IMR-90 (cell line): Measurements from ENCODE around the gene ZNF286A. TPM values are rescaled to one million over a fixed set of nuclear protein-coding genes. Genes with fewer than 3 reads are reported as not detected.
A peak's percentile ranks its signal among the peaks of the same experiment; 100 is the strongest.
"Not testable (repeated sequence)": the region's sequence is repeated elsewhere in the genome, so short reads cannot be mapped to it uniquely, and the experiment has no call there.

Source experiments
- ATAC-seq: fragments of 200-7000 bp; cut with Tn5 transposase; 2 replicates; pipeline ENCODE4 v1.9.1; 2020; ENCODE audit warnings: low read depth, mild to moderate bottlenecking, moderate library complexity
- BruUV-seq: library from RNA; stranded (reverse); fragments of 400-500 nt; replicated peaks from 2 replicates; lab custom pipeline; 2021; lab: Mats Ljungman, UMichigan
- CTCF ChIA-PET: fragments of 300-600 bp; formaldehyde crosslinking; extraction: SDS; loops from one replicate; lab custom pipeline; 2021; ENCODE audit warnings: antibody characterized with exemption; lab: Yijun Ruan, JAX
- POLR2A ChIA-PET: fragments of 300-600 bp; sonication (Branson Sonifier 250); formaldehyde crosslinking; loops from one replicate; lab custom pipeline; 2022; ENCODE audit warnings: antibody characterized with exemption; ENCODE audit not compliant: unreplicated experiment; lab: Charles Lee
- DNase-seq: peaks from one replicate; pipeline ENCODE4 v3.0.0; 2013
- H2AFZ ChIP-seq: replicated peaks from 2 replicates; pipeline ENCODE3; 2013; ENCODE audit warnings: low read length, mild to moderate bottlenecking; ENCODE audit not compliant: poor library complexity
- H2AK5ac ChIP-seq: 2 replicates; pipeline ENCODE4 v1.6.1; 2013; ENCODE audit warnings: low read depth, low read length, inconsistent platforms
- H2AK9ac ChIP-seq: replicated peaks from 2 replicates; pipeline ENCODE3; 2013; ENCODE audit warnings: mild to moderate bottlenecking, low read depth, low read length, moderate library complexity; ENCODE audit not compliant: poor library complexity
- H2BK120ac ChIP-seq: 2 replicates; pipeline ENCODE4 v1.6.1; 2013; ENCODE audit warnings: low read depth, low read length, inconsistent platforms
- H2BK15ac ChIP-seq: 3 replicates; pipeline ENCODE4 v1.6.1; 2013; ENCODE audit warnings: low read depth, low read length, inconsistent platforms
- H2BK20ac ChIP-seq: 2 replicates; pipeline ENCODE4 v1.6.1; 2013; ENCODE audit warnings: low read depth, mild to moderate bottlenecking, inconsistent platforms, low read length, moderate library complexity
- H2BK5ac ChIP-seq: 2 replicates; pipeline ENCODE4 v1.6.1; 2013; ENCODE audit warnings: mild to moderate bottlenecking, low read depth, low read length, inconsistent platforms; ENCODE audit not compliant: poor library complexity, severe bottlenecking
- H3K14ac ChIP-seq: replicated peaks from 2 replicates; pipeline ENCODE4 v1.6.1; 2013; ENCODE audit warnings: low read depth, low read length, inconsistent platforms
- H3K18ac ChIP-seq: 2 replicates; pipeline ENCODE4 v1.6.1; 2013; ENCODE audit warnings: low read depth, low read length, control low read depth
- H3K23ac ChIP-seq: 2 replicates; pipeline ENCODE4 v1.6.1; 2013; ENCODE audit warnings: low read depth, low read length, inconsistent platforms
- H3K27ac ChIP-seq: 2 replicates; pipeline ENCODE4 v1.5.1; 2013; ENCODE audit warnings: mild to moderate bottlenecking, control low read depth, low read length; ENCODE audit not compliant: insufficient read depth
- H3K27me3 ChIP-seq: 2 replicates; pipeline ENCODE4 v1.6.1; 2013; ENCODE audit warnings: low read length; ENCODE audit not compliant: control insufficient read depth, insufficient read depth
- H3K36me3 ChIP-seq: 2 replicates; pipeline ENCODE4 v1.6.1; 2013; ENCODE audit warnings: low read length, mixed read lengths; ENCODE audit not compliant: control insufficient read depth, insufficient read depth
- H3K4ac ChIP-seq: 2 replicates; pipeline ENCODE4 v1.6.1; 2013; ENCODE audit warnings: low read depth, low read length, inconsistent platforms
- H3K4me1 ChIP-seq: 2 replicates; pipeline ENCODE4 v1.6.1; 2013; ENCODE audit warnings: low read length, mixed read lengths; ENCODE audit not compliant: control insufficient read depth, insufficient read depth
- H3K4me2 ChIP-seq: 2 replicates; pipeline ENCODE4 v1.6.1; 2013; ENCODE audit warnings: low read depth, mild to moderate bottlenecking, control low read depth, low read length, moderate library complexity
- H3K4me3 ChIP-seq: 2 replicates; pipeline ENCODE4 v1.5.1; 2013; ENCODE audit warnings: low read depth, mild to moderate bottlenecking, control low read depth, low read length, moderate library complexity; ENCODE audit not compliant: insufficient read depth
- H3K56ac ChIP-seq: 2 replicates; pipeline ENCODE4 v1.6.1; 2013; ENCODE audit warnings: low read length, inconsistent platforms; ENCODE audit not compliant: insufficient read depth; ENCODE audit errors: extremely low read depth
- H3K79me1 ChIP-seq, 2 experiments: 2 replicates each; pipeline ENCODE4 v1.6.1; 2013; ENCODE audit warnings: low read length in 2 of 2, inconsistent platforms in 1 of 2, low read depth in 1 of 2
- H3K9ac ChIP-seq: 2 replicates; pipeline ENCODE4 v1.6.1; 2013; ENCODE audit warnings: low read depth, low read length, control low read depth
- H3K9me1 ChIP-seq: 2 replicates; pipeline ENCODE4 v1.6.1; 2013; ENCODE audit warnings: low read length, inconsistent platforms; ENCODE audit not compliant: insufficient read depth
- H3K9me3 ChIP-seq: 2 replicates; pipeline ENCODE4 v1.6.1; 2013; ENCODE audit warnings: low read length; ENCODE audit not compliant: control insufficient read depth, insufficient read depth
- H4K20me1 ChIP-seq: 2 replicates; pipeline ENCODE4 v1.6.1; 2013; ENCODE audit warnings: low read length, inconsistent platforms; ENCODE audit not compliant: insufficient read depth
- H4K5ac ChIP-seq: 2 replicates; pipeline ENCODE4 v1.6.1; 2013; ENCODE audit warnings: mild to moderate bottlenecking, low read depth, low read length, control low read depth
- H4K8ac ChIP-seq, 2 experiments: 2 replicates each; pipeline ENCODE4 v1.6.1; 2013; ENCODE audit warnings: low read depth in 2 of 2, low read length in 2 of 2, control low read depth in 1 of 2, inconsistent platforms in 1 of 2
- H4K91ac ChIP-seq: 2 replicates; pipeline ENCODE4 v1.6.1; 2013; ENCODE audit warnings: low read depth, low read length, inconsistent platforms; ENCODE audit not compliant: insufficient read depth
- WGBS, 2 experiments: methylation state at CpG; one replicate each; pipeline versions ENCODE4 v1.1.5 to v1.1.7; 2013; ENCODE audit warnings: missing lambda C conversion rate in 2 of 2; ENCODE audit not compliant: insufficient read length in 1 of 2; ENCODE audit errors: extremely low coverage in 2 of 2; 5-methylcytosine and 5-hydroxymethylcytosine counted together
- dilution Hi-C: fragments of 300-500 bp; cut with HindIII; formaldehyde crosslinking; loops from one replicate; pipeline ENCODE4 v1.14.3; 2018; ENCODE audit warnings: low sequenced_read_pairs; ENCODE audit not compliant: unreplicated experiment
- in situ Hi-C: fragments of 300-500 bp; cut with MboI; formaldehyde crosslinking; loops from 3 replicates; pipeline ENCODE4 v1.14.3; 2019; ENCODE audit warnings: low sequenced_read_pairs, inconsistent platforms, mixed read lengths
- intact Hi-C: fragments of 100-400 bp; cut with micrococcal nuclease; formaldehyde crosslinking; loops from 2 replicates; pipeline ENCODE4 v1.10.0; 2022
- polyA plus RNA-seq, 3 experiments: library from polyadenylated mRNA; depleted of rRNA; stranded (reverse); fragments of >200 nt; gene quantifications; 2 replicates each; pipeline ENCODE4 v1.2.3, GENCODE V29; 2012; ENCODE audit warnings: low replicate concordance in 1 of 3
- total RNA-seq: library from RNA; depleted of rRNA; stranded (reverse); fragments of >200 nt; gene quantifications from 2 replicates; pipeline ENCODE4 v1.2.3, GENCODE V29; 2012

The ZNF286A gene
- total and polyA plus RNA-seq, 2 of the 4 experiments (the other 2 are of a cell fraction), result 19.8 to 37.6 TPM

DNA sequence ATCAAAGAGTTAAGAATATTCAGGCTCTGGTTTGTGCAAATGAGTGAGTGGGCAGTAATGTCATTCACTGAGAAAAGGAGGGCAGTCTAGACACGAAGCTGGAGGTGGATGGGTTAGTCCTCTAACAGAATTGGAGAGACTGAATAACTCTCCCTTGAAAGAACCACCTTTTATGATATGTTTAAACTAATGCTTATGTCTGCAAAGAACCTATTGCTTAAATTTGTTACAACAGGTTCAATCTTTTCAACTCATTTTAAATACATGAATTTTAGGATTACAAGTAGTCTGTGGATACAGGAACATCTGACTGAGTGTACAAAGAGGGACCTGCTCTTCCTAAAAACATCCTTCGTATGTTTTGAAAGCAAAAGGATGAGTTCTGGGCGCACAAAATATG lies 585 bp upstream of the ZNF286A start:
- H3K27me3 ChIP-seq, H2BK5ac ChIP-seq, H3K79me1 ChIP-seq, H3K4ac ChIP-seq, in situ Hi-C loops, H3K4me1 ChIP-seq, H2AK5ac ChIP-seq, H3K9me3 ChIP-seq, DNase-seq, BruUV-seq, POLR2A ChIA-PET, H3K9me1 ChIP-seq, H2AFZ ChIP-seq, dilution Hi-C loops, H3K14ac ChIP-seq, H4K5ac ChIP-seq, H2AK9ac ChIP-seq, H3K18ac ChIP-seq, H2BK20ac ChIP-seq, intact Hi-C loops, H2BK15ac ChIP-seq, H4K91ac ChIP-seq, H2BK120ac ChIP-seq, CTCF ChIA-PET, H3K36me3 ChIP-seq, H4K20me1 ChIP-seq: not testable (repeated sequence)
- H3K4me2 ChIP-seq, result peak overlapping the region; percentile 32; the same call in 1 of the 2 replicates
- WGBS, 2 experiments, result no CpG with 5 or more reads among the region's 3 CpGs
- H3K27ac ChIP-seq, result peak overlapping the region; percentile 64
- H3K9ac ChIP-seq, result peak overlapping the region; percentile 69
- peak overlapping the region in 1 of 2 experiments; percentile 74; a peak in 3 of 4 replicates for H4K8ac ChIP-seq
- H3K4me3 ChIP-seq, result peak overlapping the region; percentile 36; the same call in 1 of the 2 replicates
- H3K56ac ChIP-seq, result 0 out of 2 replicates have a peak overlapping the region, but pooled peaks have one; percentile 41
- 0 out of 2 replicates have a peak overlapping the region, but pooled peaks have one; percentile 38 for H3K23ac ChIP-seq
- ATAC-seq, result peak; percentile 6

DNA sequence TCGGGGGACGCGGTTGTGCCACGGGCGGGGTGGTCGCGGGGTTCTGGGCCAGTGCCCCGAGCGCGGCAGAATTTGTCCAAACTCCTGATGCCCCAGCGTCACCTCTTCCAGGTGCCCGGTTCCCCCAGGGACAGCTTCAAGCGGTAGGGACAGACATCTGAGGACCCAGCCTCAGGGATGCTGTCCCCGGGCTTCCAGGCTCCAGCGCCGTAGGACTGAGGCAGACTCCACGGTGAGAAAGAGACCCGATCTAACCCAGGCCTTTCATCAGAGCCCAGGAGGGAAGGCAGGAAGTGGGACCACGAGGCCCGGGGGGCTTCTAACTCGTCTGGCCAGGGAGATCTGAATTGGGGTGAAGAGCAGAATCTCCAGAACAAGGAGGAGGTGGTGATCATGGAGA lies 385 bp downstream of the ZNF286A start:
- H3K14ac ChIP-seq, H4K5ac ChIP-seq, H3K27me3 ChIP-seq, H3K79me1 ChIP-seq, DNase-seq, H4K91ac ChIP-seq, in situ Hi-C loops, intact Hi-C loops, H2BK120ac ChIP-seq, H3K4me1 ChIP-seq, H3K18ac ChIP-seq, H2AFZ ChIP-seq, H3K9me1 ChIP-seq, CTCF ChIA-PET, POLR2A ChIA-PET, H3K9me3 ChIP-seq, H3K4me2 ChIP-seq, H2AK9ac ChIP-seq, H4K20me1 ChIP-seq, H3K23ac ChIP-seq, H2AK5ac ChIP-seq, dilution Hi-C loops, H2BK20ac ChIP-seq, H3K56ac ChIP-seq, H2BK15ac ChIP-seq: not testable (repeated sequence)
- Histone ChIP-seq H3K4ac (0 out of 2 replicates have a peak overlapping the region, but pooled peaks have one; percentile 40), H2BK5ac (peak overlapping the region; percentile 49), H3K27ac (peak overlapping the region; percentile 53), H3K36me3 (peaks cover 15% of the 10 kb centered on the region; the same call in 1 of the 2 replicates), H4K8ac (peak overlapping the region in 1 of 2 experiments; percentile 53; a peak in 1 of 4 replicates), H3K4me3 (peak overlapping the region; percentile 45), H3K9ac (peak overlapping the region; percentile 55)
- no CpG with 5 or more reads among the region's 21 CpGs for WGBS, 2 experiments
- TSS peak; percentile 83 for BruUV-seq
- ATAC-seq, result peak; percentile 56
